HG02840 (cell line): Measurements from ENCODE around the gene UBTD1.

Experiments used
- ATAC-seq: cut with Tn5 transposase; IDR thresholded peaks from one replicate; pipeline ENCODE4 v1.9.1; 2021; ENCODE audit warnings: mild to moderate bottlenecking, moderate library complexity, moderate number of reproducible peaks; ENCODE audit not compliant: unreplicated experiment, low FRiP score

UBTD1 gene

GRCh38 chr10:97601268-97602215 lies 102.8 kb downstream of the UBTD1 start:
- no peak for ATAC-seq

GRCh38 chr10:97607095-97607636 lies 108.4 kb downstream of the UBTD1 start:
- ATAC-seq = no peak

DNA sequence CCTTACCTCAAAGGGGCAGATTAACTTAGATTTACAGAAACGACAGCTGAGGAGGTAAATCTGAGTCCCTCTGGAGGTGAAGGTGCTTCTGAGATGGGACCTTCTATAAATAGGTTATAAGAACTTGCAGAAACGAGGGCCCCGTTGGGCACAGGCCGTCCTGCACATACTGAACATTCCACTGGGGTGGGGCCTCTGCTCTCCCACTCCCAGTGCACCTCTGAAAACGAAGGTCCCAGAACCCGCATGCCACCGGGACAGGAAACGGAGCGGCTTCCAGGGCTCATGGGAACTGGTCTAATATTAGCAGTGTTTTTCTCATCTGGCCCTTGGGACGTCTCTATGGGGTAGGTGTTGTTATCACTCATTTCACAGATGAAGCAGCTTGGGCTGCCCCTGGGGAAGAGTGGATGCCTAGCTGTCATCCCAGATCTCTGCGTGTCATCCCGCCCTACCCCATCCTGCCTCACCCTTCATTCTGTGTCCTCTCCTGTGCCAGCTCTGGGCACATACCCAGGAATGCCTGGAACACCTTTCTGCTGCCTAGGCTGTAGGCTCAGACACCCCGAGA lies 110.4 kb downstream of the UBTD1 start:
- ATAC-seq = no peak

DNA sequence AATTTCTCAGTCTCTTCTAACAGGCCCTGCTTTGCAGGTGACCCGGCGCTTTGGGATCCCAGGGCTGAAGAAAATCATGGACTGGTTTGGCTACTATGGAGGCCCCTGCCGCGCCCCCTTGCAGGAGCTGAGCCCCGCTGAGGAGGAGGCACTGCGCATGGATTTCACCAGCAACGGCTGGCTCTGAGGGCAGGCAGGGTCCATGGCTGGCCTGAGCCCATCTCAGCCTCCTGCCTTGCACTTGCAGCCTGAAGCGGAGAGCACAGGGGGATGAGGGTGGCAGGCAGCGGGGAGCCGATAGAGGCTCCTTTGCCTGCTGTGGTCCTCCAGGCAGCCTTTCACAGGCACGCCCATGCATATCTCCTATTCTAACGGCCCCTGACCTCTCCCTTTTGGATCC lies 112.7 kb downstream of the UBTD1 start:
- no peak for ATAC-seq

DNA sequence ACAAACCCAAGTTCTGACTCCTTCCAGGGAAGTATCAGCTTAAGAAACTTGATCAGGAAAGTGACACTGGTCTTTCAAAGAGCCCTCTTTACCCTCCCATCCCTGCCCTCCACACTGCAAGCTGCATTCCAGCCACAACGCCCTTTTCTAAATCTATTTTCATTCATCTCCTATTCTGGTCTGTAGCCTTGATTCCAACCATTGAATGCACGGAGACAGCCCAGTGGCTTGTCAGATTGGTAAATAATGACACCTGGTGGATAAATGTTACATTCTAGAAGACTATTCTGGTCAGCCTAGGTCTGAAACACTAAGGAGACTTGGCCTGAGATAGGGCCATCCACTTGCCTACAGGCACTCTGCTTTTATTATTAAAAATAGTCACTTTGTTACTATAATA lies 113.7 kb downstream of the UBTD1 start:
- ATAC-seq = no peak

DNA sequence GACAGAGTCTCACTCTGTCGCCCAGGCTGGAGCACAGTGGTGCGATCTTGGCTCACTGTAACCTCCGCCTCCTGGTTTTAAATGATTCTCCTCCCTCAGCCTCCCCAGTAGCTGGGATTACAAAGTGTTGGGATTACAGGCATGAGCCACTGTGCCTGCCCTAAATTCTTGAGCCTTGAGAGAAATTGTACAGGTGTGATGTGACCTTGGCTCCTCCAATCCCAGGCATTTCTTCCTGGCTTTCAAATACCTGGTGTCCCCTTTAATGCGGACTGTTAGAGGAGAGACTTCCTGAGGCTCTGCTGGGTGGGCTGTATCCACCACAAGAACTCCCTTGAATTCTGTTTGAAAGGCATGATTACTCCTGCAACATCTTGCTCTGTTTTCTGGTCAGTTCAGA lies 119.6 kb downstream of the UBTD1 start:
- ATAC-seq = no peak

- ATAC-seq = no peak
These were observed 120.0 kb downstream of the UBTD1 start for GRCh38 chr10:97618733-97619132.
